HG03457 (cell line): ENCODE data around the gene DPH5.
"Not testable (repeated sequence)": the region's sequence is repeated elsewhere in the genome, so short reads cannot be mapped to it uniquely, and the experiment has no call there.

Experiments
- ATAC-seq: cut with Tn5 transposase; IDR thresholded peaks from one replicate; pipeline ENCODE4 v1.9.1; 2021; ENCODE audit warnings: moderate number of reproducible peaks; ENCODE audit not compliant: unreplicated experiment

The DPH5 gene

GRCh38 chr1:101025657-101026429, at the start of gene DPH5:
Gene DPH5, minus strand, starts transcription at chr1:101025784. Its CDS starts 341 bp downstream, at chr1:101025443.
- peak; percentile 75 for ATAC-seq

GRCh38 chr1:101073836-101074235, 48.3 kb upstream of the DPH5 start:
- no peak for ATAC-seq

GRCh38 chr1:101071470-101071891, 45.9 kb upstream of the DPH5 start:
- no peak for ATAC-seq

GRCh38 chr1:101069158-101069557, 43.6 kb upstream of the DPH5 start:
- no peak for ATAC-seq

- ATAC-seq: not testable (repeated sequence)
Observed at GRCh38 chr1:101066937-101067335, 41.4 kb upstream of the DPH5 start.

GRCh38 chr1:101066260-101066936, 40.8 kb upstream of the DPH5 start:
- no peak for ATAC-seq

- ATAC-seq: peak; percentile 54
Observed at GRCh38 chr1:101065575-101065974, 40.0 kb upstream of the DPH5 start.

GRCh38 chr1:101064697-101065096, 39.1 kb upstream of the DPH5 start:
- no peak for ATAC-seq

GRCh38 chr1:101060992-101061391, 35.4 kb upstream of the DPH5 start:
- peak; percentile 68 for ATAC-seq

- no peak for ATAC-seq
Observed at GRCh38 chr1:101059945-101060542, 34.5 kb upstream of the DPH5 start.

GRCh38 chr1:101055623-101056022, 30.0 kb upstream of the DPH5 start:
- no peak for ATAC-seq

- ATAC-seq: peak; percentile 89
Observed at GRCh38 chr1:101051688-101052638, 26.4 kb upstream of the DPH5 start.

- ATAC-seq: no peak
Observed at GRCh38 chr1:101050869-101051268, 25.3 kb upstream of the DPH5 start.

GRCh38 chr1:101044749-101045148, 19.2 kb upstream of the DPH5 start:
- no peak for ATAC-seq

GRCh38 chr1:101044259-101044658, 18.7 kb upstream of the DPH5 start:
- ATAC-seq: no peak

GRCh38 chr1:101043776-101044175, 18.2 kb upstream of the DPH5 start:
- ATAC-seq: no peak

GRCh38 chr1:101041300-101041699, 15.7 kb upstream of the DPH5 start:
- ATAC-seq: no peak

- no peak for ATAC-seq
Observed at GRCh38 chr1:101040666-101041065, 15.1 kb upstream of the DPH5 start.

GRCh38 chr1:101039245-101039644, 13.7 kb upstream of the DPH5 start:
- no peak for ATAC-seq

GRCh38 chr1:101037316-101037715, 11.7 kb upstream of the DPH5 start:
- no peak for ATAC-seq

GRCh38 chr1:101033017-101033416, 7.4 kb upstream of the DPH5 start:
- no peak for ATAC-seq
